Suprapubic skin (tissue), 3 donors: ENCODE results near the gene PEAR1.

Source experiments
- CTCF ChIP-seq, 2 donors: fragments of 200-600 bp in 1 of 2; fragments of 450-650 bp in 1 of 2; sonication (generic) in 1 of 2; IDR thresholded peaks; one replicate each; pipeline ENCODE4 v1.5.1; 2016 to 2019; ENCODE audit warnings: antibody characterized with exemption in 2 of 2, mild to moderate bottlenecking in 1 of 2, moderate library complexity in 1 of 2
- POLR2A ChIP-seq, 2 donors: fragments of 450-650 bp; IDR thresholded peaks; one replicate each; pipeline ENCODE4 v1.6.1; 2017; ENCODE audit warnings: antibody characterized with exemption in 2 of 2, mild to moderate bottlenecking in 2 of 2, moderate library complexity in 2 of 2

GRCh38 chr1:156873659-156874058 is 19.9 kb upstream of the PEAR1 start:
- TF ChIP-seq CTCF (IDR thresholded peaks at IDR 0.05), result no peak
- no peak for TF ChIP-seq POLR2A (IDR thresholded peaks at IDR 0.05)
